B cell (primary cell): ENCODE results near the gene PIGT. TPM values are rescaled to one million over a fixed set of nuclear protein-coding genes. Genes with fewer than 3 reads are reported as not detected.

Experiments used
- ATAC-seq: fragments of 200-7000 bp; cut with Tn5 transposase; one replicate; pipeline ENCODE4 v1.10.0; 2021; ENCODE audit warnings: low read depth, mild to moderate bottlenecking, moderate number of reproducible peaks, moderate library complexity
- CTCF ChIA-PET: fragments of 350-600 bp; sonication (Branson Sonifier 250); formaldehyde crosslinking; loops from one replicate; lab custom pipeline; 2021; ENCODE audit warnings: antibody characterized with exemption, inconsistent platforms; lab: Charles Lee
- POLR2A ChIA-PET: fragments of 350-600 bp; sonication (Branson Sonifier 250); formaldehyde crosslinking; loops from one replicate; lab custom pipeline; 2021; ENCODE audit warnings: antibody characterized with exemption; lab: Charles Lee
- DNase-seq: peaks from one replicate; pipeline ENCODE4 v3.0.0; 2013
- H2AFZ ChIP-seq: 2 replicates; pipeline ENCODE4 v1.6.1; 2012; ENCODE audit warnings: mild to moderate bottlenecking, low read depth, low read length; ENCODE audit not compliant: insufficient read depth, poor library complexity, severe bottlenecking
- H3K27ac ChIP-seq, 2 donors: 1 replicate in 1 of 2; 2 replicates in 1 of 2; pipeline ENCODE4 v1.5.1; 2012 to 2013; ENCODE audit warnings: low read length in 2 of 2, mild to moderate bottlenecking in 2 of 2, moderate library complexity in 1 of 2
- H3K27me3 ChIP-seq, 4 experiments: fragments of 200-600 bp in 1 of 4; sonication (generic) in 1 of 4; replicated peaks in 1 of 4; 1 replicate in 2 of 4; 2 replicates in 2 of 4; pipeline versions ENCODE4 v1.6.1 to v1.7.0; 2013 to 2016; ENCODE audit warnings: low read length in 3 of 4, mild to moderate bottlenecking in 2 of 4, mixed read lengths in 1 of 4, moderate library complexity in 1 of 4; ENCODE audit not compliant: insufficient read depth in 4 of 4, control insufficient read depth in 3 of 4; ENCODE audit errors: control extremely low read depth in 1 of 4
- H3K36me3 ChIP-seq, 2 experiments: replicated peaks in 1 of 2; 1 replicate in 1 of 2; 2 replicates in 1 of 2; pipeline versions ENCODE4 v1.6.1 to v1.7.1; 2013; ENCODE audit warnings: low read length in 1 of 2; ENCODE audit not compliant: insufficient read depth in 2 of 2, control insufficient read depth in 1 of 2; ENCODE audit errors: control extremely low read depth in 1 of 2, extremely low read depth in 1 of 2
- H3K4me1 ChIP-seq, 2 donors: fragments of 200-600 bp in 1 of 2; sonication (generic) in 1 of 2; 1 replicate in 1 of 2; 2 replicates in 1 of 2; pipeline versions ENCODE4 v1.5.1 to v1.6.1; 2013 to 2017; ENCODE audit warnings: low read length in 2 of 2; ENCODE audit not compliant: control insufficient read depth in 2 of 2, insufficient read depth in 2 of 2
- H3K4me2 ChIP-seq: replicated peaks from 2 replicates; pipeline ENCODE3; 2012; ENCODE audit warnings: mild to moderate bottlenecking, low read depth, low read length; ENCODE audit not compliant: poor library complexity, severe bottlenecking
- H3K4me3 ChIP-seq, 5 experiments: fragments of 200-600 bp in 1 of 5; sonication (generic) in 1 of 5; 1 replicate in 3 of 5; 2 replicates in 2 of 5; pipeline versions ENCODE4 v1.5.1 to v1.7.0; 2011 to 2016; ENCODE audit warnings: low read length in 4 of 5, mild to moderate bottlenecking in 4 of 5, low read depth in 2 of 5, control low read depth in 1 of 5, moderate library complexity in 1 of 5; ENCODE audit not compliant: insufficient read depth in 1 of 5; ENCODE audit errors: control extremely low read depth in 1 of 5, extremely low read depth in 1 of 5
- H3K79me2 ChIP-seq: fragments of 200-600 bp; sonication (generic); one replicate; pipeline ENCODE4 v1.6.0; 2016; ENCODE audit warnings: low read length; ENCODE audit not compliant: control insufficient read depth, insufficient read depth
- H3K9ac ChIP-seq: fragments of 200-600 bp; sonication (generic); 2 replicates; pipeline ENCODE4 v1.6.1; 2017; ENCODE audit warnings: mild to moderate bottlenecking, low read length, moderate library complexity
- H3K9me3 ChIP-seq, 3 donors: one replicate each; pipeline versions ENCODE4 v1.6.1 to v1.7.1; 2013; ENCODE audit warnings: low read length in 2 of 3; ENCODE audit not compliant: control insufficient read depth in 2 of 3, insufficient read depth in 1 of 3; ENCODE audit errors: control extremely low read depth in 1 of 3
- H4K20me1 ChIP-seq: 2 replicates; pipeline ENCODE4 v1.6.0; 2012; ENCODE audit warnings: mild to moderate bottlenecking, low read length; ENCODE audit not compliant: insufficient read depth, control insufficient read depth, poor library complexity, severe bottlenecking
- H3K27ac Mint-ChIP-seq: one replicate; pipeline ENCODE4 v1.8.0; 2021; ENCODE audit warnings: mixed read lengths
- H3K27me3 Mint-ChIP-seq: one replicate; pipeline ENCODE4 v1.8.0; 2021; ENCODE audit warnings: mixed read lengths
- H3K4me1 Mint-ChIP-seq: one replicate; pipeline ENCODE4 v1.8.0; 2021; ENCODE audit warnings: mixed read lengths
- H3K4me3 Mint-ChIP-seq: one replicate; pipeline ENCODE4 v1.8.0; 2021; ENCODE audit warnings: mixed read lengths
- H3K9me3 Mint-ChIP-seq: one replicate; pipeline ENCODE4 v1.8.0; 2022; ENCODE audit warnings: mixed read lengths; ENCODE audit not compliant: insufficient read depth
- CTCF ChIP-seq: fragments of 200-600 bp; IDR thresholded peaks from one replicate; pipeline ENCODE4 v1.8.0; 2022; ENCODE audit warnings: antibody characterized with exemption, mild to moderate bottlenecking
- EZH2 ChIP-seq: IDR thresholded peaks from 2 replicates; pipeline ENCODE4 v1.6.1; 2012; ENCODE audit warnings: borderline replicate concordance, low read depth, mild to moderate bottlenecking, moderate library complexity, low read length; ENCODE audit not compliant: insufficient read depth, poor library complexity, severe bottlenecking
- WGBS: methylation state at CpG from one replicate; pipeline ENCODE4 v1.1.5; 2013; ENCODE audit warnings: missing lambda C conversion rate; ENCODE audit not compliant: insufficient coverage; 5-methylcytosine and 5-hydroxymethylcytosine counted together
- intact Hi-C: fragments of 100-400 bp; cut with micrococcal nuclease; formaldehyde crosslinking; loops from one replicate; pipeline ENCODE4 v1.10.0; 2022
- polyA plus RNA-seq: library from polyadenylated mRNA; depleted of rRNA; stranded (reverse); fragments of >200 nt; gene quantifications from 2 replicates; pipeline ENCODE4 v1.2.3, GENCODE V29; 2012
- total RNA-seq, 2 donors: library from RNA; stranded (reverse); fragments of 120-200 nt in 1 of 2; gene quantifications; 1 replicate in 1 of 2; 2 replicates in 1 of 2; pipeline versions ENCODE4 v1.2.3 to v1.2.4, GENCODE V29; 2013 to 2022

Gene PIGT
- total and polyA plus RNA-seq, 2 donors (not counting 1 experiment from before 2014, with no cell fraction given) = 51.6 to 106 TPM

- no peaks in the 10 kb centered on the region for H3K9me3 ChIP-seq
- Mint-ChIP-seq H3K9me3 (no peaks in the 10 kb centered on the region), H3K4me1 (peaks cover 4% of the 10 kb centered on the region), H3K27ac (no peak overlapping the region), H3K4me3 (no peak overlapping the region), H3K27me3 (no peaks in the 10 kb centered on the region)
- no peak overlapping the region for H3K4me2 ChIP-seq
- no peaks in the 10 kb centered on the region for H4K20me1 ChIP-seq
- no peak overlapping the region for H2AFZ ChIP-seq
- no peaks in the 10 kb centered on the region for H3K27me3 ChIP-seq
- CTCF ChIA-PET = interaction anchor here (0.9 to 2.9 kb wide), 5 partner anchors 17 to 44 kb away, joined by 3 to 15 read pairs (median 5); no protein-coding TSS in a partner anchor
- POLR2A ChIA-PET = no interaction called here
- H3K9ac ChIP-seq = no peak overlapping the region
- no CpG with 5 or more reads among the region's 3 CpGs for WGBS
- TF ChIP-seq EZH2 = no peak
- TF ChIP-seq CTCF = no peak
- ATAC-seq (no peak), DNase-seq (no peak)
- no peaks in the 10 kb centered on the region for H3K4me1 ChIP-seq
- H3K27ac ChIP-seq = no peak overlapping the region
- peaks cover 27% of the 10 kb centered on the region for H3K79me2 ChIP-seq
- intact Hi-C loops = no loop called here
- H3K36me3 ChIP-seq = peaks cover 0 to 6% of the 10 kb centered on the region in 2 experiments
- H3K4me3 ChIP-seq = no peak overlapping the region
These were observed 23.2 kb upstream of the PIGT start for GRCh38 chr20:45392733-45393132.

- peaks cover 2% of the 10 kb centered on the region for H3K9me3 Mint-ChIP-seq
- no peaks in the 10 kb centered on the region for H4K20me1 ChIP-seq
- no peak overlapping the region for H3K4me3 Mint-ChIP-seq
- 96% methylated on average over 21 of the region's 21 CpGs for whole genome bisulfite sequencing
- H3K27me3 ChIP-seq = no peaks in the 10 kb centered on the region
- CTCF ChIA-PET = interaction anchor here (0.8 to 2.9 kb wide), 3 partner anchors 19 to 43 kb away, joined by 3 to 15 read pairs (median 7); no protein-coding TSS in a partner anchor
- H3K9ac ChIP-seq = no peak overlapping the region
- H3K27me3 Mint-ChIP-seq = no peaks in the 10 kb centered on the region
- H3K27ac Mint-ChIP-seq = no peak overlapping the region
- H3K36me3 ChIP-seq = peaks cover 0 to 6% of the 10 kb centered on the region in 2 experiments
- no peak overlapping the region for H3K27ac ChIP-seq
- H3K4me3 ChIP-seq = no peak overlapping the region
- intact Hi-C loops = no loop called here
- no peaks in the 10 kb centered on the region for H3K9me3 ChIP-seq
- H3K4me2 ChIP-seq = no peak overlapping the region
- DNase-seq (no peak), ATAC-seq (no peak)
- no peak overlapping the region for H2AFZ ChIP-seq
- POLR2A ChIA-PET = no interaction called here
- H3K79me2 ChIP-seq = peaks cover 18% of the 10 kb centered on the region
- H3K4me1 ChIP-seq = no peaks in the 10 kb centered on the region
- peaks cover 3% of the 10 kb centered on the region for H3K4me1 Mint-ChIP-seq
- TF ChIP-seq CTCF (no peak), EZH2 (no peak)
These were observed 21.5 kb upstream of the PIGT start for GRCh38 chr20:45394221-45395113.
